GDM1 (cell line): ENCODE results near the gene USP13.

Experiments used
- DNase-seq: peaks from one replicate; lab custom pipeline; 2025; lab: John Stamatoyannopoulos, UW

USP13 gene

DNA sequence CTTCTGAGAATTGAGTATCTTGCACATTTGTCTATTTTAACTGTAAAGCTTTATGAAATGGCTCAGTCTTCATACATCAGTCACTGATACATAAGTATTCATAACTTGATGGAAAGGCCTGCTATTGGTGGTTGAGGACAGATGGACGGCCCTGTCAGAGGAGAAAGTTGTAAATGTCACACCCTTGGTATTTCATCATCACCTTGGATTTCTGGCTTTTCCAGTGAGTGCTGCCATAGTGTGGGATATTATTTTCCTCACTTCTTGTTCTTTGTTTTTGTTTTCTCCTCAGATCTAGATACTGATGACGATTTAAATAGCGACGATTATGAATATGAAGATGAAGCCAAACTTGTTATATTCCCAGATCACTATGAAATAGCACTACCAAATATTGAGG, 47.9 kb downstream of the USP13 start:
- no peak for DNase-seq

DNA sequence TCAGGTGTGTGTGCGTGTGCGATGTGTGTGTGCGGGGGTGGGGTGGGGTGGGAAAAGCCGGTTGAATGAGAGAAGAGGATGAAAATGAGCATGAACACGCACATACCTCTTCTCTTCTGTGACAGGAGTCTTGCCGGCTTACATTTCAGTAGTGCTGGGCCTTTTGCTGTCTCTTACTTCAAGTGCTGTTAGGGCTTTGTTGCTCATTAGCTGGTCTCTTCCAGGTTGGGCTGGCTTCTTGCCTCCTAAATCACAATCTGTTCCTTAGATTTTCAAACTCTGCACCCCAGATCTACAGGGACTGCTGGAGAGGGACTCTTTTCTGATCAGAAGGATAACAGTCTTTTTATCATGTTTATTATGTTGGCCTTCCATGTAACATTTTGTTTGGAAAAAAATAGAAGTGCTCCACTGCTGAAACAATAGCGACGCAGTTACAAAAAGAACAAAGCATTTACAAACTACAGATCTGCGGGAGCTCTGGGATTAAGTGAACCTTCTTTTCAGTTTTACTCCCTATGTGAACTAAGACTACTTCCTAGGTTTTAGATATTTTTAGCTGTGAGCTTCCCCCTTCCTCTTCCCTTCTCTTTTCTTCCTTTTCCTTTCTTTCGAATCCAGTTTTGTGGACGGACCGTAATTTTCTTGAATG, 48.5 kb downstream of the USP13 start:
- no peak for DNase-seq

DNA sequence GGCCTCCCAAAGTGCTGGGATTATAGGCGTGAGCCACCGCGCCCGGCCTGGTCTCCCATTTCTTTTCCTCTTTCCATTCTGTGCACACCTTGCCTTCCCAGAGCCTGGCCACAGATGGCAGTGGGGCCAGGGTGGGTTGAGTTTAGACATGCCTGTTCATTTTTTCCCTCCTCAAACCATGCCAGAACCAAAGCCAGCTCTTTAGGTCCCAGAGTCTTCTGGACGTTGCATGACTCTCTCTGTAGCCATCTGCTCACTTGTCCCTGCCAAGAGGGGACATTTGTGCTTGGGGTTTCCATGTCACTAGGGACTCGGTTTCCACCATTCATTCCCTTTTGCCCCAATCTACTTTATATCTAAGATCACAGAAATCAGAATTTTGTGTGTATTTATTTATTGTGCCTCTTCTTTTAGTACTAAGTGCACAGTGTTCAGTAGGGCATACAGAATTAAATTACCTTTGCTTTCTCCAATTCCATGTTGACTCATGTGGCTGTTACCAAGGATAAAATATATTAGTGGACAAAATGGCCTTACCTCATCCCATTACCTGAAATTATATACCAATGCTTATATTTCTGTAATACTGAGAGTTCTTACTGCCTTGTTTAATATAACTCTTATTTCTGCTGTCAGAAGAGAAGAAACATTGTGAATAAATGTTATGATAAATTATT, 49.6 kb downstream of the USP13 start:
- DNase-seq: no peak

DNA sequence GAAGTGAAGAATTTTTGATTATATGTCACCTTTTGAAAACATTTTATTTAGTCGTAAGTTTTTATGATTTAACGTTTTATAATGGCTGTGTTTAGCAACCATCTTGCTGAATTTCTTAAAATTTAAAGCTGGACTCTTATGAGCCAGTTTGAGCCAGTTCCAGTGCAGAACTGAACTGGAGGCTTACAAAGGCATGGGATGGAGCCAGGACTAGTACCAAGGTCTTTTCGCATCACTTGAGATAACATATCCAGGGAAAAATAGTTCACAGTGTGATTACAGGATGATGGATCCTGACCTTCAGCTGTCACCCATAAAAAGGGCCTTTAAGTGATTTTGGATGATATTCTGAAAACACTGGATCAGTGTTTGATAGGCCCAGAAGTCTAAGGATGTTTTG, 51.0 kb downstream of the USP13 start:
- DNase-seq: no peak

DNA sequence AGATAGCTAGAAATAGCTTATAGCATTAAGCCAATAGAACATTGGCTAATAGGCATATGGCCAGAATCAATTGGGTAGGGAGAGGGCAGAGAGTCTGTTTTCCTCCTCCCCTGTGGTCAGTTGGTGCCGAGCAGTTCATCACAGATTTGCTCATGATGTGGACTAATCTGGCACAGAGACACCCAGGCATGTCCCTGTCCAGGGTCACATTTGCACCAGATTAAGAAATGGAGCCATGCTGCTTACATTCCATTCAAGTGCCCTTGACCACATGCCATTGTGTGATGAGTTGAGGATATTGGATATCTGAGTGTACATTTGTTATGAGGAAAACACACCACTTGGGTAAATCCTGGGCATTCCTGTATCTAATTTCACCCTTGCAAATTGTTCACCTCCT, 53.4 kb downstream of the USP13 start:
- no peak for DNase-seq

DNA sequence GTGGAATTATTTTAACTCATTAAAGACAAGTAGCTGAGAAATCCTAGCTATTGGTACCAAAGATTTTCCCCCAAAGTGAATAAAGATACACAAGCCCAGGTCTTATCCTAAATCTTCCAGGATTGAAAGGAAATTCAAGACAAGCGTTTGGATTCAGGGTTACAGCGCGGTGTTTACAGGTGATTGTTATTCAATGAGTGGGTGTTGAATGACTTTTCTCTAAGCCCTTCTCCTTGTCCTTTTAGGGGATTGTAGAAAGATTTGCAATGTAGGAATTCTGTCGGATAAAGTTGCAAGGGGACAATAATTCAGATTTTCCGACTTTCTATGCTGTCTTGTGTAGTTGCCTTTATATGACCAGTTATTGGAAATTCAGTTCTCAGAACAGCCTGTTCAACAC, 57.2 kb downstream of the USP13 start:
- no peak for DNase-seq

DNA sequence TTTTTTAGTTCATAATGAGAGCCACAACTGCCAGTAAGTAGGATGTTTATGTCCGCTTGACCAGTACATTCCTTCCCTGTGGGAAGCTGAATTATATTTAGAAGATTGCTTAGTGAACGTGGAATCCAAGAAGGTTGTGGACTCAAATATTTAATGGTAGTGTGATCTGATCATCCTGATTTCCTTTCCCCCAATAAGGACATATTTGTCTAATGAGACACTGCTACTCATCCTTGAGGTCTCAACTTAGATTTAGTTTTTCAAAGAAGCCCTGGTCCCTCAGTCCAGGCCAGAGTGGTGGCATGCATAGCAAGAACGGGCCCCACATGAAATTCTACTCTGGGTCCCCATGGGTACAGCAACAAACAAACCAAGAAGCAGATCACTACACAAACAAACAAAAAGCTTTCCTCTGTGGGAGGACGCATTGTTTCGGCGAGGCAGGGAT, 60.8 kb downstream of the USP13 start:
- no peak for DNase-seq

DNA sequence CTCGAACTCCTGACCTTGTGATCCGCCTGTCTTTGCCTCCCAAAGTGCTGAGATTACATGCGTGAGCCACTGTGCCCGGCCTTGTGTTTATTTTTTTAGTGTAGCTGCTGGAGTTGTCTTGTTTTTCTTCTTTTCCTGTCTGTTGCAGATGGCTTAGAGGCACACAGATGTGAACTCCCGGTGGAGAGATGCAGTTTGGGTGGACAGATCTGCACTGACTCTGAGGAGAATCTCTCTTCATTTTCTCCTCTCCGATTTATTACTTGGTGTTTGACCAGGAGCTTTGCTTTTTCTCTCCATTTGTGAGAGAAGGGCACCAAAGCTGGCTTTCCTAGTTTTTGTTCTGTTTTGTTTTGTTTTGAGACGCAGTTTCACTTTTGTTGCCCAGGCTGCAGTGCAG, 62.7 kb downstream of the USP13 start:
- DNase-seq: no peak

DNA sequence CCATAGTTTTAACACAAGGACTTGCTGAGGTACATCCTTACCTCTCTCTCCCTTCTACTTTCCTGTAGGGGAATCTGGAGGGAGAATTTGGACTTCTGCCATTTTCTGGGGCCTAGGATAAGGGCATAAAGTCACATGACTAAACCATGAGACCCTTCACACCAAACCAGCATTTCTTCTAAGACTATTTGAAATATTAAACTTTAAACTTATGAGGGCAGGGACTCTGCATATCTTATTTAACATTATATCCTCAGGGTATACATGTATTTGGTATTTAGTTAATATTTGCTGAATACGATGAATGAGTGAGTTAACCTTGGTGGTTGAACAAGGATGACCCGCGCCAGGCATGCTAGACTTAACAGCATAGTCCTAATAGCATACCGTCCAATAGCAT, 63.4 kb downstream of the USP13 start:
- no peak for DNase-seq

DNA sequence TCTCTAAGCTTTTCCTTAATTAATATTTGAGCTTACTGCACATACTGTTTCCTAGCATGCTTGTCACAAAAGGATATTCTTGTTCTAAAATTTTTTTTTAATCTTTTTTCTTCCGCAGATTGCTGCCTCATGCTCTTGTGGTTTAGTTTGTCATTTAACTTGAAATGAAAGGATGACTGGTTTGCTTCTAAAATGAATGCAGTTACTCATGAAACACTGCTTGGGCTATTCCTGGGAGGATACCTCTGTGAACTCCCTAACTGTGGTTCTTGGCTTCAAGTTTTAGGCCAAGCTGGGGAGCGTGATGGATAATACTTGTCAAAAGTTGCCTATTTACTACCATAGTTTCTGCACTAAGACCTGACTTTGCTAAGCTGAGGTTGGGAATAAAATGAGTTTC, 64.0 kb downstream of the USP13 start:
- DNase-seq: no peak

DNA sequence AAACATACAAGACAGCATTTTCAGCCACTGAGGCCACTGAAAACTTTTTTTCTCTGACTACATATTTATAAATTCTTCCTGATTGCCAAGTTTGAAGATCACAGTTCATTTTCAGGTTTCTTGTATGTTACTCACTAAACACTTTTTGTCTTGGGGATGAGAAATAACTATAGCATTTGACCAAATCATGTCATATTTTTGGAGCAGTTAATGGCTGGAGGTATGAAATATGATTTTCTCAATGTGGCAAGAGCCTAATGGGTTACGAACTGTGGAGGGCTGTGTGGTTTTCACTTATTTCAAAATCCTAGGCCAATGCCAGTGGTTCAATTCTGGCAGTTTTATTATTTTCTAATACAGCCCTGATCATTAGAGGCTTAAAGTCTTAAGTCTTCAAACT, 64.4 kb downstream of the USP13 start:
- DNase-seq: no peak

DNA sequence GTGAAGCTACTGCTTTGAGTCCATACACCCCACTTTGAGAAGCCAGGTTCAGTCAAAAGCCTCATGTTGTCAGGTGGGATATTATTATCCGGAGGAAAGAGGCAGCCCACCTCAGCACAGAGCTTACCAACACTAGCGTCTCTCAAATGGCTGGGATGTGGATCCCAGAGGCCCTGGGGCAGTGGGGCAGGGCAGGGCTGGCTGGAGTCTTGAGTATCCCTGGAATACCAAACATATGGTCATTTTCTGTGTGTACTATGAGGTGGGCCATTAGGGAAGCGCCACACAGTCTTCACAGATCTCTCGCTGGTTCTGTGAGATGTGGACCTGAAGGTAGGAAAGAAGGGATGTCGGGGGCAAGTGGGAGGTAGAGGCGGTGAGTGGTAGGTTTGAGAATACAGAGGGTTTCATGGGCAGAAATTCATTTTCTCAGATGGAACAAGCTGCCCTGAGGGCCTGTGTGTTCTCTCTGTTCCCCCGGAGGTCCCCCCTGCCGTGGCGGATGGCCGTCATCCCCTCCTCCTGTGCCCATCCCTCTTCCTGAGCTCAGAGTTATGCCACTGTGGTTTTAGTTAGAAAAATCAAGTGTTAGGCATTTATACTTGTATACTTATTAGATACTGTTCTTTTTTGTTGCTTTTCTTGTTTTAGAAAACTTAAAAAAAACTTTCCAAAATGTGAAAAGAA, 66.4 kb downstream of the USP13 start:
- no peak for DNase-seq

DNA sequence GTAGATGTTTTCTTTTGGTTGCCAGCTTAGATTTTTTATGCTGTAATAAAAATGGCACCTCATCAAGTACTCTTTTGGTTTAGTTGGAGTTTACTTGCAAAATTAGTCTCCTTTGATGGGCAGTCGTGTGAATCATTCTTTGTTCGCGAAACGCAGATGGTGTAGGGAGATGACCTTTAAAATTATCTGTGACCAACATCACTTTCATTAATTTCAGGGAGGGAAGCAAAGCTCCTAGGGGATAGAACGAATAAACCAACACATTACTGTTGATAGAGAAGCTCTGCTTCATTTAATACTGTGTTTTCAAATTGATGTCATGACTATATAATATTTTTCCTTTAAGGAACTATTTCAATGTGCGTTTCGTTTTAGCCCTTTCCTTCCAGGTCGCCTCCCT, 67.4 kb downstream of the USP13 start:
- DNase-seq: no peak

DNA sequence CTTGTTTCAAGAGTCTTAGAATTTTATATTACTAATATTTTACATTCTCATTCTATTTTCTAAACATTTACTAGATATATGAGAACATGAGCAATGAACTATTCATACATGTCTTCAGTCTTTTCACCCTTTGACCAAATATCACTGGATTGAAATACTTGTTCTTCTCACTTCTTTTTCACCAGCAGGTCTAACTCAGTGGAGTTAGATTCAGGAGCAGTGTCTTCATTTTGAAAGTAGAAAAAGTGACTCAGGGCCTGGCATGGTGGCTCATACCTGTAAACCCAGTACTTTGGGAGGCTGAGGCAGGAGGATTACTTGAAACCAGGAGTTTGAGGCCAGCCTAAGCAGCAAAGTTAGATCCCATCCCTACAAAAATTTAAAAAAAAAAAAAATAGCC, 70.8 kb downstream of the USP13 start:
- no peak for DNase-seq

DNA sequence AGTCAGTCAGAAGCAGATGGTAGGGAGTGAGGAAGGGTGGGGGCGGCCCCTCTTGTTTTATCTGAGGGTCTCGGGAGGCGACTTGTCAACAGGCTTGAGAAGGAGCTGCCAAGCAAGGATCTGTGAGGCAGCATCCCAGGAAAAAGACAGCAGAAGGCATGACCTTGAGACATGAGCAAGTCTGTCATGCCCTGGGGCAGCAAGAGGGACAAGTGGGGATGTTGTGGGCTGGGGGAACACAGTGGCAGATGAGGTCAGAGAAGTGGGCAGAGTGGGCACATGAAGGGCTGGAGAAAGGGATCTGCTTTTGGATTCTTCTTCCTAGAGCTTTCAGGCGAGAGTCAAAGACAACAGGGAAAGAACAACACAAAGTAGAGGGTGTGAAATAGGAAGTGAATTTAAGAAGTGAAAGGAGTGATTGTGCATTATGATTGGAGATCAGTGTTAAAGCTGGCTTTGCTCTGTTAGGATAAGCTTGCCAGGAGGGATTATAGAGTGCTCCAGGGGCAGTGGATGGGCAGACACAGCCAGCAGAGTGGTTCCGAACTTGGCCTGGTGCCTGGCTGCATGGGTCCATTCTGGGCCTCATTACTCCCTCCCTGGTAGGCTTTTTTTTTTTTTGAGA, 73.3 kb downstream of the USP13 start:
- DNase-seq: no peak

DNA sequence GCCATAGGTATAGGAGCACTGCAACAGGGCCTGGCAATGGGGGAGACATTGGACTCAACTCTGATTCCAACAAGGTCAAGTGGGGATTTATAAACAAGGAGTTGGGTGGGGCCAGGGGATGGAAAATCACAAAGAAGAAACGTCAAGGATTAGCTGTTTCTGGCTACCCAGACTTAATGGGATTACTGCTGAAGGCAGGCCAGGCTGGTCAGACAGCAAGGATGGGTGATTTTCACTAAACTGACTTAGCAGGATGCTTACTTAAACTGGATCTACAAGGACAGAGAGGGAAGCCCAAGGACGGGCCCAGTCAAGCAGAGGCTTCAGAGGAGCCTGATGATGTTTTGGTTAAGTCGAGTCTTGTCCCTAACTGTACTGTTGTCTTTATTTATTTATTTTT, 76.2 kb downstream of the USP13 start:
- DNase-seq: no peak

DNA sequence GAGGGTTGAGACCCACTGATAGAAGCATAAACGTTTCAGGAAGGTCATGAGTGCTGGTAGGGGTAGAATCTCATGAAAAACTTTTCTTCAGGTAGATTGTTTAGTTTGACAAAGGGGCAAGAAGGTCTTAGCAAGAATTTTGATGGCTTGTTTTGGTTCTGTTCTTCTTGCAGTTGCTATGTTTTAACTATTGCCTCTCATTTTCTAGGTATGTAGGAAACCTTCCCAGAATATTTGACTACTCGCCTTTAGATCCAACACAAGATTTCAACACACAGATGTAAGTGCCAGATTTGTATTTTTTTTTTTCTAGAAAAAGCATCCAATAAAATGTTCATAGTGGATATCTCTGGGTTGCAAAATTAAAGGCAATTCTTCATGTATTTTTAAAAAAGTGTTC, 77.1 kb downstream of the USP13 start:
- DNase-seq: no peak

DNA sequence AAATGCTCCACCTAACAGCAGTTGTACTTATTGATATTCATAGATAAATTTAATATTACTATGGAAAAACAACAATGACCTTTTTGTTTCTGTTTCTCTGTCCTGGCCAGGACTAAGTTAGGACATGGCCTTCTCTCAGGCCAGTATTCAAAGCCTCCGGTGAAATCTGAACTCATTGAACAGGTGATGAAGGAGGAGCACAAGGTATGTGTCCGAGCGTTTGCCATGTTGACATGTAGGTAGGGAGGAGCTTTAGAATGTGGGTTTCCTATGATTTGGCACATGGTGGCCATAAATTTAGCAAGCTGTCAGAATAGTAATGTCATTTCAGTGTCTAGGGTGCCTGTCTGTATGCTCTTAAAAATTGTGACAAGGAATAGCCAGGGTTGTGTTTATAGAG, 77.7 kb downstream of the USP13 start:
- no peak for DNase-seq

DNA sequence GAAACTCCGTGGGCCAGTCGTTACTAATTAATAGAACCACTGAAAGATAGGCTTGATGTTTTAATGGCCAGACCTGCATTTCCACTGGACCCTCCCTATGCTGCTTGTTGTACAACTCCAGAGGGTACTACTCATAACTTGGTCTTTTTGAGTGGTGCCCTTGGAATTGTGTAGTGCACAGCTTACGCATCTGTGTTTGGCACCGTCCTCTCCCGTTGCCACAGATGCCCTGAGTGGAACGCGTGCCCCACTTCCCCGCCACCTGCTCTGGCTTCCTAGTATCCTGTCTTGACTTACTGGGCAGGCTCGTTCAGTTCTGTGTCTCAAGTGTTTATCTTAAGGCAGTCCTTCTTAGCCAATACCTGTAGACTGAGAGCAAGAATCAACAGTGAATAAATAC, 78.7 kb downstream of the USP13 start:
- DNase-seq: no peak

DNA sequence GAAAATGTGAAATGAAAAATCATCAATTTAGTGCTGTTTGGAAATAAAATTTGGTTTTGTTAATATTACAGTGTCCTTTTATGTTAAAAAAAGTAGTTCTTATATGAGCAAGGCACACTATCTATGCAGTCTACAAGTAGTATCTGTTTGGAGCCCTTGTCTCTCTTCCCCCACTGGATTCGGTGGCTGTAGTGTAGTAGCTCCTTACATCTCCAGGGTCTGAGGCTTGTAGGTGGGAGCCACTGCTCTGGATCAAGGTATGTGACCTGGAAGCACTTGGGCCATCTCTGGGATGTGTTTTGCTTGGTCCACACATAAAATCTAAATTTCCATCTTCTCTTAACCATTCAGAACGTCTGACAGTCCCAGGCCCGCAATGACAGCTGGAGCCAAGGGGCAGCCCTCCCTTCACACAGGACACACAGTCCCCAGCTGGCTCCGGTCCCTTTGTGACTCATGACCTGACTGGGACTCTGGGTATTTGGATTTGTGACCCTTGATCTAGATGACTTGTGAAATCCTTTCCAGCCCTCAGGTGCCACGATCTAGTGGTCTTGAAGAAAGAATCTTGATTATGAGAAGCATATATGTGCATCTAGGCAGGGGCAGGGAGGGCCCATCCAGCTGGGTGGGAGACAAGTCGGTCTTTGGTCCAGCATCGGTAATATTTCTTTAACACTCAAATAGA, 80.0 kb downstream of the USP13 start:
- DNase-seq: no peak

DNA sequence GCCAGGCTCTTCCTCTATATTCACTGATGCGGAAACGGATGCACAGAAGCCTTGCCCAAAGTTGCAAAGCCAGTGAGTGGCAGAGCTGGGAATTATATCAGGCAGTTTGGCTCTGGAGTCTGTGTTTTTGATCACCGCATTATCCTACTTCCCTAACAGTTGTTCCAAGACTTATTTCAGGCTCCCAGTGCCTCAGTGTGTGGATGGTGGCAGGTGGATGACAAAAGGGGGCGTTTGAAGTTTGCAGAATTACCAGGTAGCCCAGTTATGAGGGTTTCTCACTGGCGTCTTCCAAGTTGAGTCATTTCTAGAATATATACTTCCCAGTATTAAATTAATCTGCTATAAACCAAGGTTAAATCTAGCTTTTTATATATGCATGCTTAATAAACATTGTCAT, 81.0 kb downstream of the USP13 start:
- DNase-seq: no peak

DNA sequence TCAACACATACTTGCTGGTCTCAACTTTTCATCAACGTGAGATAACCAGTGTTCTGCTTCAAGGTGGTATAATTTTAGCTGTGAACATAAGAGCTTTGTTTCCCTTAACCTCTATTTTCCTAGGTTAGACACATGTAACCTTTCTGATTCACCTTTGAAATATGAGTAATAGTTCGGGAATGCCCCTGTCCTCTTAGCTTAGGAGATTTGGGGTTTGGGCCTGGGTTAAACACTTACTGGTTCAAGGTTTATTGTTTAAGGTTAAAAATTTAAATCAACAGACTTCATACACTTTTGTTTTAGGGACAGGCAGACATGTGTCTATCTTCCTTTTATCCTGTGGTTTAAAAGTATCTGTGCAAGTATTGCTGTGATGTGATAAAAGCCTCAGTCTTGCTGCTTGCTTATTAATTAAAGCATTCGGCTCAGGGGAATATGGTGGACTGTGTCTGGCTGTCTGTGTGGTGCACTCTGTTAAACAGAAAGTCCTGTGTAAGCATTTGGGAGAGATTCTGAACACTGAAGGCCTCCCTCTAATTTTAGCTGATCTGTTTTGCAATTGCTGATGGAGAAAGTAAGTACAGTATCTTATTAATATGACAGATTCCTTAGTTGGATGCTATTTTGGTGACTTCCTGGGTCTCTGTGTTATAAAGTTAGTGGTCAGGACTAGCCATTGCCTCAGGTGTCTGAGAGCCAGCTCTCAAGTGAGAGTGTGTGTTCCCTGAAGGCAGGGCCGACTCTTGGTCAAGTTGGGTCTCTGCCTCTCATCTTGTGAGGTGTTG, 81.8 kb downstream of the USP13 start:
- no peak for DNase-seq
